CD4-positive, alpha-beta T cell treated with Interleukin-12 subunit alpha and Interleukin-12 subunit beta, for 1 hour (primary cell): ENCODE measurements around the gene EFNB2.

ENCODE experiments used
- DNase-seq: peaks from one replicate; pipeline ENCODE4 v3.0.0-alpha.2; 2020

The EFNB2 gene

GRCh38 chr13:106535552-106536243, at the start of gene EFNB2:
TSS of gene EFNB2 (minus strand) at chr13:106535662. CDS start at chr13:106534964, 698 bp downstream.
- peak; percentile 90 for DNase-seq

- no peak for DNase-seq
Observed at GRCh38 chr13:106581225-106581624, 45.8 kb upstream of the EFNB2 start.

- no peak for DNase-seq
Observed at GRCh38 chr13:106575896-106576295, 40.4 kb upstream of the EFNB2 start.

GRCh38 chr13:106573868-106574267, 38.4 kb upstream of the EFNB2 start:
- DNase-seq = no peak

GRCh38 chr13:106573284-106573846, 37.9 kb upstream of the EFNB2 start:
- no peak for DNase-seq

- DNase-seq = peak; percentile 89
Observed at GRCh38 chr13:106570299-106570852, 34.9 kb upstream of the EFNB2 start.

- DNase-seq = no peak
Observed at GRCh38 chr13:106569233-106570095, 34.0 kb upstream of the EFNB2 start.

GRCh38 chr13:106568299-106569003, 33.0 kb upstream of the EFNB2 start:
- DNase-seq = no peak

GRCh38 chr13:106567474-106568298, 32.2 kb upstream of the EFNB2 start, which contains the start of gene ARGLU1:
TSS of gene ARGLU1 (minus strand) at chr13:106568137. CDS start at chr13:106567919, 218 bp downstream.
- DNase-seq = peak; percentile 96

GRCh38 chr13:106566641-106567473, 31.4 kb upstream of the EFNB2 start:
- peak; percentile 41 for DNase-seq

- DNase-seq = no peak
Observed at GRCh38 chr13:106565127-106565775, 29.8 kb upstream of the EFNB2 start.

- no peak for DNase-seq
Observed at GRCh38 chr13:106562301-106562700, 26.8 kb upstream of the EFNB2 start.

GRCh38 chr13:106561551-106562170, 26.2 kb upstream of the EFNB2 start:
- DNase-seq = peak; percentile 39

GRCh38 chr13:106560821-106561220, 25.4 kb upstream of the EFNB2 start:
- no peak for DNase-seq

- no peak for DNase-seq
Observed at GRCh38 chr13:106558527-106558926, 23.1 kb upstream of the EFNB2 start.

GRCh38 chr13:106555631-106556328, 20.3 kb upstream of the EFNB2 start:
- no peak for DNase-seq

GRCh38 chr13:106551751-106552150, 16.3 kb upstream of the EFNB2 start:
- no peak for DNase-seq

GRCh38 chr13:106551350-106551749, 15.9 kb upstream of the EFNB2 start:
- no peak for DNase-seq

GRCh38 chr13:106550570-106551135, 15.2 kb upstream of the EFNB2 start:
- DNase-seq = no peak
